NCI-H345 (cell line): Measurements from ENCODE around the gene C3orf22.

ENCODE experiments used
- DNase-seq: peaks from one replicate; lab custom pipeline; 2025; lab: John Stamatoyannopoulos, UW

The C3orf22 gene

GRCh38 chr3:126556637-126557414, 1.9 kb downstream of the C3orf22 start:
- no peak for DNase-seq

DNA sequence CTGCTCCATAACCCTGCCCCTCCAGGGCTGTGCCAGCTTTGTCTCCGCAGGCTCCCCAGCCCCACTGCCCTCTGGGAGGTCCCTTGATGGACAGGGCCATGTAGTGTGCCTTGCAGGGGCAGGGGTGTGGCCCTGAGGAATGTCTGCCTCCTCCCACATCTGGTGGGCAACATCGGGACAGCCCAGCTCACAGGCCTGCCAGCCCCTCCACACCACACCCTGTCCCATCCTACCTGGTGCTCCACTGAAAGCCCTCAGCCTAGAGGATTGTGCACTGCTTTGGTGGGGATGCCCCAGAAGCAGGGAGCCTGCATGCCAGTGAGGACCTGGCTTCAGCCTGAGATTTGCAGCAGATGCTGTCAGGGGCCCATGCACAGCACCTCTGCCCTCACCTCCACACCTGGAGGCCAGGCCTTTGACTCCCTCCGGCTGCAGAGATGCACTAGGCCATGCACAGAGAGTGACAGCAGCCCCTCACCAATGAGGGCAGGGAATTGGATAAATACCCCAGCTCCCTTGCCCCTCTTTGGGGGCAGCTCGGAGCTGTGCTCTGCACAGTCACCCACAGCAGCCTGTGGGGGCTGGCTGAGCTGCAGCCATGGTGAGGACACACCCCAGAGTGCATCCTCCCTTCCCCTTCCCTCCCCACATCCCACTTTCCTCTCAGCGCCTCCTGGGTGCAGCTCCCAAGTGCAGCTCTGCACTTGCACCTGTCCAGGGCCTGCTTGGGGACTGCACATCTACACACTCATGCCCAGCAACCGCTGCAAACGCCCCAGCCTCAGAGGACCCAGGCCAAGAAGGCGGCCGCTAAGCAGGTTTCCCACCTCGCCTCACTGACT, 2.7 kb downstream of the C3orf22 start:
- no peak for DNase-seq

DNA sequence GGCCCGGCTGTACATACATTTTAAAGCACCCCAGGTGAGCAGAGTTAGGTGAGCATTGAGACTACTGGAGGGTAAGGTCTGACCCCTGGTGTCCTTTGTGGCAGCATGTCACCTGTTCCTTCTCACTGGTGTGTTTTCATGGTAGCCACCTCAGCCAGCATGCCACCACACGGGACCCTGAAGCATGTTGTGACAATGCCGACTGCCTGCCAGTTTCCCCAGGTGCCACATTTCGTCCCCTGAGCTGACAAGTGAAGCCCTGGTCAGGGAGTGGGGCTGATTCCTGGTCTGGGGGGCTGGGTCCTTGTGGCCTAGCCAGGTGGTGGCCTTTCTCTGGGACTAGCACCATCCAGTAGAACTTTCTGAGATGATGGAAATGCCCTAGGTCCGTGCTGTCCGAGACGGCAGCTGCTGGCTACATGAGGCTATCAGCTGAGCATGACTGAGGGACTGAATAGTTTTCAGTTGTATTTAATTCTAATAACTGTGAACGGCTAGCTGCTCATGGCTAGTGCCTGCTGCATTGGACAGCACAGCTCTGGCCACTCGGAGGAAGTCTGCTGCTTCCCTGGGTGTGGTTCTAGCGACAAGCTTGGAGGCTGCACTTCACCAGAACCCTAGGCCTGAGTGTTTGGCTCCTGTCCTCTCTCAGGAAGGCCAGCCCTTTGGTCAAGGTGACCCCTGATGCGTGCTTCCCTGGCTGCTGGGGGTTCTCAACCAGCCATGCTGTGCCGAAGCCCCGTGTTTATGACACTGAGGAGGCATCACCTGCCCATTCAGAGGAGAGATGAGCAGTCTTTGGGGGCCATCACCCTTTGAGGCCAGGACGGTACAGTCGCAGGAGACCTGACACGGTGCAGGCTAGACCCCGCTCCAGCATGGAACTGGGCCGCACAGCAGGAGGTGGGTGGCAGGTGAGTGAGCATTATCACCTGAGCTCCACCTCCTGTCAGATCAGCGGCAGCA, 3.9 kb downstream of the C3orf22 start:
- no peak for DNase-seq

- DNase-seq = no peak
Observed at GRCh38 chr3:126553284-126554084, 5.2 kb downstream of the C3orf22 start.

GRCh38 chr3:126552688-126553283, 5.9 kb downstream of the C3orf22 start:
- DNase-seq = no peak

- no peak for DNase-seq
Observed at GRCh38 chr3:126551839-126552687, 6.7 kb downstream of the C3orf22 start.

DNA sequence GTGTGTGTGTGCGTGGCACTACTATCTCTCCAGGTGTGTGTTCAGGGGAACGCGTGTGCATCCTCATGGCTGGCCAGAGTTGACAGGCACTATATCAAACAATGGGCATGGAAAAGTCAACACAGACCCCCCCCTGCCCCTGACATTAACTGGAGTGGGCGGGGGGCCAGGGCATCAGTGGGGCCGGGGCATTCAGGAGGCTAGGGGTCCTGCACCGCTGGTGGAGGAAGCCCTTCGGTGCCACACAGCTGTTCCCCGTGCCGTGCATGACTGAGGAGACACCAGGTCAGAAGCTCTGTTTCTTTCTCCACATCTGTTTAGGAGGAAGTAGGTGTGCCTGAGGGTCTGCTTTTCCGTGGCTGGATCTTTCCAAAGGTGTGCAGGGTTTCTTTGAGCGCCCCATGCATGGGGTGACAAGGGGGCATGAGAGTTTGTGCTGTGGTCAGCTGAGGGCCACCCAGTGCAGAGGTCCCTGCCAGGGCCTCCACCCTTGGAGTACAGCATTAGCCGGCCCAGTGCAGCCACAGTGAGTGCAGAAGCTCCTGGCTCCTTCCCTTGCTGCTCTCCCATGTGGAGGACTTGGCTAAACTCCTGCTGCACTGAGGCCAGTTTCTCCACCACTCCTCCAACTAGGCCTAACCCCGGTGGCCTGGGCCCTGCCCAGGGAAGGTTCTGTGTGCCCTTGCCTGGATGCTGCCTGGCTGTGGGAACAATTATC, 7.5 kb downstream of the C3orf22 start:
- no peak for DNase-seq

GRCh38 chr3:126550488-126551051, 8.2 kb downstream of the C3orf22 start:
- peak; percentile 19 for DNase-seq

DNA sequence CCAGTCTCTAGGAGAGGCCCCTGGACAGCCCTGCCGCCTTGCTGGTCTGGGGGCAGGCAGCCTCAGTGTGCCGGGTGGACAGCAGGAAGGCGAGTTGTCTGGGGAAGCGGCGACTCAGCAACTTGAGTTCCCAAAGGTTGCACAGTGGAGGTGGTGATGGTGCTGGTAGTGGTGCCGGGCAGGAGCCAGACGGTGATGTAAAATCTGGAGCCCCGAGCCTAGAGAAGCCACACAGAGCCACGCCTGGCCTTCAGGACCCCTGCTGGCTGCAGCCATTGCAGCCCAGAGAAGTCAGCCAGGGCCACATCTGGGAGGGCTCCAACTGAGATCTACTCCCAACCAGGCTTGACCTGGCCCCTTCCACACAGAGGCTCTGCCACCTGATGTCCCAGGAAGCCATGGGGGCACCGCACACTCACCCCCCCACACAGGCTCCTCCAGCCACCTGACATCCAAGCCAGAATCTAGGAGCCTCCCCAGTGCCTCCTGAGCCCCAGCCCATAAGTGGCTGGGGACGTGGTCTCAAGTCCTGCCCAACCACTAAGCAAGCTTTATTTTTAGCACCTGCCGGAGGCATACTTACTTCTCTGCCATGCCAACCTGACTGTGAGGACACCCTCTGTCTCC, 8.8 kb downstream of the C3orf22 start:
- no peak for DNase-seq

DNA sequence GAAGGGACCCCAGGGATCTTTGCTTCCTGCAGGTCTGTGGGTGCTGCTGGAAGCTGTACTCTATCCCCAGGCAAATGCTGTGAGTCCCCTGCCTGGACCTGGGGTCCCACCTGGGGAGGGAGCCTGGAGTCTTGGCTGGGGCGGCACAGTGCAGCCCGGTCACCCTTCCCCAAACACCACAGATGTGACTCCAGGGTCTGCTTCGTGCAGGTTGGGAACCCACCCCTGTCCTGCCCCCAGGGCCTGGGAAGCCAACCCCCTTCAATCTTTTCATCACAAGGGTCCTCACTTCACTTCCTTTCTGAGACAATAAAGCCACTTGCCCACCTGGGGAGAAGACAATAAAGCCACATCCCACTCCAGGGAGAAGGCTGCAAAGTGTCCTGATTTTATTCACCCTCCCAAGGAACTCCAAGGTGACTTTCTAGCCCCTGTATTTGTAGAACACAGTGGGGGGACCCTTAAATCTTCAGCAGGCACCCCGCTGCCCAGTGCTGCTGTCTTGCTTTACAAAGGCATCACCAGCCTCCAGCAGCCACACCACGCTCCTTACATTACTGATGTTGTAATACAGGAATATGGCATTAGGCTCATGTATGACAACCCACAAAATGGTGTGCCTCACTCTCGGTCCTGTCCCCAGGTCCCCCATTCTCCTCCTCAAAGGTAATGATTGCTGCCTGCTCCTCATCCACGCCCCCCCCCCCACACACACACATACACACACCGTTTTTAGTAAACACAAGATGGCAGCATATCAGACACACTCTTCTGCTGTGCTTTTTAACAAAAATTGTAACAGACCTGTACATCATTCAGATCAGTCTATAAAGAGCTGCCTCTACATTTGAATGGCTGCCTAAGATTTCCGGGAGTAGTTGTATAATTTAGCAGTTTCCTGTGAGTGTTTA, 9.9 kb downstream of the C3orf22 start:
- no peak for DNase-seq

- no peak for DNase-seq
Observed at GRCh38 chr3:126547721-126548120, 11.0 kb downstream of the C3orf22 start.

GRCh38 chr3:126546549-126547239, 12.0 kb downstream of the C3orf22 start:
- DNase-seq = no peak

DNA sequence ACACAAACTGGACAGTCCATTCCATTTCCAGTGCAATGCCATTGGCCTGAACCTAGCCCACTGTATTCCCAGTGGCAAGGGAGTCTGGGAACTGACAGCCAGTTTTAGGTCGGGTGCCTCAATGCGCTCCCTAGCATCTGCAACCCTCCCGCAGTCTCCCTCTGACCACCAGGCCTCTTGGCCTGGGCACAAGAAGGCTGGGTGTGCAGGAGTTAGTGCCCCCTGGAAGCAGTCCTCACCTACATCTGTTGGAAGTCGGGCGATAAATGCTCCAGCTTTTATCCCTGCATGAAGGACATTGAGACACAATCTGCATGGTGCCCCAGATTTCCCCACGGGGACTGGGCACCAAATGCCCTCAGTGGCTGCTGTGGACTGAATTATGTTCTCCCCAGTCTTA, 12.7 kb downstream of the C3orf22 start:
- no peak for DNase-seq

DNA sequence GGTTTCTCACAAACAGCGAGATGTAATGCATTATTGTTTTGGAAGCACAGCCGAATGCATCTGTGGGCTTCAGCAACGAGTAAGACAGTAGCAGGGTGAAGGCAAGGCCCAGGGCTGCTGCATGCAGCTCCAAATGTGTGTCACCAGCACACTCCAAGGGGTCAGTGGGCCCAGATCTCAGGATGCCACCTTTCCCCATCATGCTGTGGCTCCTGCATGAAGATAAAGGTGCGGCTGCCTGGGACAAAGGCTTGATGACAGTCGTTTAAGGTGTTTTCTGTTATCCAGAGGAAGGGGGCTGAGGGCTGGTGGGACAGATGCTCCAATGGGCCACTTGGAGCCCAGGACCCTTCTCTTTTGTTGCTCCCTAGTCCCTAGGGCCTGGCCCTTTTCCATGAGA, 13.2 kb downstream of the C3orf22 start:
- DNase-seq = no peak

- DNase-seq = peak; percentile 38
Observed at GRCh38 chr3:126544596-126545281, 14.0 kb downstream of the C3orf22 start.

- DNase-seq = no peak
Observed at GRCh38 chr3:126543457-126544061, 15.2 kb downstream of the C3orf22 start.
